ENCODE data around the gene WDFY2.

WDFY2 gene

GRCh38 chr13:51605698-51606097 lies 21.4 kb downstream of the WDFY2 start:
- DNase-seq = no peak

DNA sequence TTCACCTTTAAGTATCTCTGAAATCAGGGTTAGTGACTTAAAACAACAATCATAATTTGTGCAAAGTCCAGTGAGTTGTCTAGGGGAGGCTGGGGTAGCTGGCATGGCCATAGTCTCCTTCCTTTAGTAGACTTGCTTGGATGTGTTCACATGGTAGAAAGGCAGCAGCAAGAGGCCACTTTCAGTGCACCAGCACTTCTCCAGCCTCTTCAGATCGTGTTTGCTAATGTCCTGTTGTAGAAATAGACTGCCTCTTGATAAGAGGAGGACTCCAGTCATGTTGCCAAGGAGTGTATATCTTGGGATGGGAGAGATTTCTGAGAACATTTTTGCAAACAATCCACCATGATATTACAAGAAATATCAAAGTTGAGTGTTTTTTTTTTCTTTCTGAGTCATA lies 22.9 kb downstream of the WDFY2 start:
- DNase-seq = no peak

DNA sequence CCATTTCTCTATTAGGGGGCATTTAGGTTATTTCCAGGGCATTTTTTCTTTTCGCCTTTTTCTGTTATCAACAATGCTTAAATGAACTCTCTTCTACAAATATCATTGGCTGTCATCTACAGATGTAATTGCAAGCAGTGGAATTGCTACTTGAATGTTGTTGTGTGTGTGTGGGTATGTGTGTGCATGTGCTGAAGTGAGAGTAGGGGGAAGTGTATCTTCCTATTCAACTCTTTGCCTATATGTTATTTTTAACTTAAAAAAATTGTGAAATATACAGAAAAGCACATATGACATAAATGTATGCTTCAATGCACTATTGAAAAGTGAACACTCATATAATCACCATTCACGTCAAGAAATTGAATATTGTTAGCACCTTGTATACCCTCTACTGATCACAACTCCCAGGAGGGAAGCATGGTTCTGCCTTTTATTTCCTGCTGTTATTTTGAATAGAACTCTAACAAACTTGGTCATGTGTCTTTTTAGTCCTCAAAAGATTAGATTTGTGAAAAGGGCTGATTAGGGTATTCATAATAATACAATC lies 24.7 kb downstream of the WDFY2 start:
- DNase-seq = no peak

- DNase-seq = no peak
These were observed 28.6 kb downstream of the WDFY2 start for GRCh38 chr13:51612867-51613266.

DNA sequence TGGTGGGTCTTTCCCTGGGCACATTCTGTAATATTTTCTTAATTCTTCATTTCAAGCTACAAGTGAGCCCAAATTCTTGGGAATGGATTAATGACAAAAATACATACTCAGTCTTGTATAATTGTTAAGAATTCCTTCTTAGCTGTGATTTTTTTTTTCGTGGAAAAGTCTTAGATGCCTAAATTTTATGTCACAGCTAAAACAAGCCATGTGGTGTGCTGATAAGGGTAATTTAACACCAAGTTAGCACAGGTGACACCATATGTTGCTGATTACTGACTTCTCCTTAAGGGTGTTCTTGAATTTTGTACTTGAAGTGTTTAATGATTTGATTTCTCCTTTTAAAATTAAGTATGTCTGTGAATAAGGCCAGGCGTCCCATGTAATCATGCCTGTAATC lies 29.3 kb downstream of the WDFY2 start:
- no peak for DNase-seq

DNA sequence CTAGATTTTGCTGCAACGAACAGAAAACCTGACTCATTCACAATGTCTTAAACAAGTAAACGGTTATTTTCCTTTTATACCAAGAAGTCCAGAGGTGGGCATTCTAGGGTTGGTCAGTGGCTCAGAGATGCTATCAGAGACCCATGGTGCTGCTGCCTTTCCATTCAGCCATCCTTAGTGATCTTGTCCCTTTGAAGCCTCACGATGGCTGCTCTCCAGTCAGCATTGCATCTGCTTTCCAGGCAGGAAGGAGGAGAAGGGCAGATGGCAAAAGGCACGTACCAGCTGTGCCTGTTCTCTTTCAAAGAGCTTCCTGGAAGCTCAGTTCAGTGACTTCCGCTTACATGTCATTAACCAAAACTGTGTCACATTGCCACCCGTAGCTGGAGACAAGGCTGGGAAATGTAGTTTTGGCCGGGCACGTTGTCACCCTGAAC lies 30.1 kb downstream of the WDFY2 start:
- DNase-seq = no peak

- no peak for DNase-seq
These were observed 34.4 kb downstream of the WDFY2 start for GRCh38 chr13:51618626-51619025.

DNA sequence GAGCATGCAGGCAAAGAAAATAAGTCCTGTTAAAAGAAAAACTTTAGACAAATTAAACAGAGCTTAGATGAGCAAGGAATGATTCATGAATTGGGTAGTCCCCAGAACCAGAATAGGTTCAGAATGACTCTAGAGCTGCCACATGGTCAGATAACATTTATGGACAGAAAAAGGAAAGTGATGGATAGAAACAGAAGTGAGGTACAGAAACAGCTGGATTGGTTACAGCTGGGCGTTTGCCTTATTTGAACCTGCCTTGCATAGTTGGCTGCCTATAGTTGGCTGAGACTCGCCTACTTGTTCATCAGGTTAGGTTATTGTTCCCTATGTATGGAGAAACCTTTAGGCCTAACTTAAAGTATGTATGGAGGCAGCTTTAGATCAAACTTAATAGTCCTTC lies 35.4 kb downstream of the WDFY2 start:
- no peak for DNase-seq

- no peak for DNase-seq
These were observed 36.1 kb downstream of the WDFY2 start for GRCh38 chr13:51620165-51620983.

- no peak for DNase-seq
These were observed 37.3 kb downstream of the WDFY2 start for GRCh38 chr13:51621602-51622001.

DNA sequence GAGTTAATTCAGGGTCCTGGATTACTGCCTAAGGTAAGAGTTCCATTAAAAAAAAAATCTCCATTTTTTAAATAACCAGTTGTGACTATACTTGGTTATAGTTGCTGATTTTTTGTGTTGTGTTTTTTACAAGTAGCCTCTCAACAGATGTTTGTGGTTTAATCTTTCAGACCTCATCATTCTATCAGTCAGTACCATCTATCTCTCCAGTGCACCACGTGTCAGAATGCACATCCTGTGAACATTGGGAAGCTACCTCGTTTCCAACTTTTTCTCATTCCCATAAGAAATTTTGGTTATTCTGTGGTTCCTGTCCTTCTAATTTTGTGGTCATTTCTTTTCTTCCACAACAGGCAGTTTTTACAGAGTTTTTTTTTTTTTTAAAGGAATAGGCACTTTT lies 39.2 kb downstream of the WDFY2 start:
- DNase-seq = no peak

DNA sequence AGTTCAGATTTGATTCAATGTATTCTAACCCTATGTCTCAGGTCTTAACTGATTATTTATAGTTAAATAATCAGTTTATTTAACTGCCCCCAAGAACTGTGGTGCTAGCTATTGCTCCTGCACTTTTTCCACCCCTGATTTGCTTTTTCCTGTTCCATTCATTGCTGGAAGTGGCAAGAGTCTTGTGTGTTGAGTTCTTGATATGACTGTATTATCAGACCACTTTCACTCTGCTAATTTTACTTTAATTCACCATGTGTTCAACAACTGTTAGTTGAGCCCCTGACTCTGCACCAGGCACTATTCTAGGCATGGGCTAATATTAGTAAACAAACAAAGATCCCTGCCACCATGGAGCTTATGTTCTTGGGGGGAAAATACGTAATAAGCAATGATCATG lies 39.9 kb downstream of the WDFY2 start:
- no peak for DNase-seq

- no peak for DNase-seq
These were observed 40.6 kb downstream of the WDFY2 start for GRCh38 chr13:51624695-51625345.

- DNase-seq = no peak
These were observed 41.5 kb downstream of the WDFY2 start for GRCh38 chr13:51625555-51626345.

- DNase-seq = no peak
These were observed 42.5 kb downstream of the WDFY2 start for GRCh38 chr13:51626749-51627148.

DNA sequence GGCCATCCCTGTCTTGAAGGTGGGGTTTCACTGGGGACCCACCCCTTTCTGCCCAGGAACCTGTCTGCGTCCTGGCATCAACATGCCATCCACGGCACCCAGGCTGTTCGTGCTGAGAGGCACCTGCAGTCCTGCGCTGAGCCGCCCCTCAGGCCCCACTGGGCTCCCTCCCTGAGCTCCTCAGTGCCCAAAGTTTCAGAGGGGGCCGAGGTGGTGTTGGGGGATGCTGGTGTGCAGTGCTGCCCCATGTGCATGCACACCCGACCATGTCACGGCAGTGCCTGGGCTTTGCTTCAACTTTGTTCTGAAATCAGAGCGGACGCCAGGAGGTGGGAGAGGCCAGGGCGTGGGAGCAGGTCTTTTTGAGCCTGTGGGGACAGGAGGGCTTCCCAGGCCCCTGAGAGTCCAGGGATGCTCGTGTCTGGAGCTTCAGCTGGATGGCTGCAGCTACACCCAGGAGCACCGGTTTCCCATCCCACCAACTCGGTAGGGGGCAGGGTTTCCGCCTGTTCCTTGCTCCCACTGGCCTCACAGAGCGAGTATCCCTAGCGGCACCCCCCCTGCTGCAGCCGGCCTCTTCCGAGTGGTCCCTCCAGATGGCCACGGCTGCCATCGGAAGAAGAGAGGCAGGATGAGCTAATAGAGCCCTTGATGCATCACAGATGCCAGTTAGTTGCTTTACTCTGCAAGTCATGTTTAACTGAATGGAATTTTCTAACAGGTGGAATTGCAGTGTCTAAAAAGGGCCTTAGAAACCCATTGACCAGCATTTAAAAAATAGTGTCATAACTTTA lies 44.0 kb downstream of the WDFY2 start:
- no peak for DNase-seq

GRCh38 chr13:51629491-51630287 lies 45.4 kb downstream of the WDFY2 start:
- no peak for DNase-seq

GRCh38 chr13:51630288-51630615 lies 46.0 kb downstream of the WDFY2 start:
- DNase-seq = no peak

DNA sequence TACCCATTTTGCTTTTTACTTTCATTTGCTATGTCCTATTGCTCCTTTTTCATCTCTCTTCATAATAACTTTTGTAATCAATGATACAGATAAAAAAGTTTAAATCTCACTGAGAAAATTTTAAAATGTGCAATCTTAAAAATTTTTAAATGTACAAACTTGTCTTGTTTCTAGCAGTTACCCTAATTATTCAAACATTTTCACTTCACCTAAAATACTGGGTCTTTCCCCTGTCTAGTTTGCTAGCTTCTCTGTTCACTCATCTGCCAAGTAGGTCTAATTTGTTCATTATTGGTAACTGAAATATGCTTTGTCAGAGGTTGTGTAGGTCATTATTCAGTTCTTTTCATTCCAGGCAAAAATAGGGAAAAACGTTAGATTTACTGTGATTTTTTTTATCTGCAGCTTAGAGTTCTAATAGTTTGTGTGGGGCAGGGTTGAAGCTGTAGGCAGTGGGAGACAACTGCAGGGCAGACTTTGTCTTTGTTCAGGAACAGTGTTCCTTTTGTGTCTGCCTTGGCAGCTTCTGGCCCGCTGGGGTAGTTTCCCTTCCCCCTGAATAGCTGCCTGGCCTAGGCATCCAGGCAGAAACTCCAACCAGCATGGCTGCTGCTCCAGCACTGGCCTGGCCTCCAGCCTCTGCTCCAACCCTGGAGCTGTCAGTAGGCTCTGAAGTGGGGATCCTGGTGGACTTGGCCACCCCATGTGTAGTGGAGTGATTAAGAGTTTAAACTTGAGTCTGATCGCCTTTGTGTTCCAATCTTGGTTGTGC lies 48.5 kb downstream of the WDFY2 start:
- DNase-seq = no peak

- no peak for DNase-seq
These were observed 51.0 kb downstream of the WDFY2 start for GRCh38 chr13:51635137-51635878.

Measured in NCI-H345 (cell line).